ENCODE measurements around the gene PCCA.

DNA sequence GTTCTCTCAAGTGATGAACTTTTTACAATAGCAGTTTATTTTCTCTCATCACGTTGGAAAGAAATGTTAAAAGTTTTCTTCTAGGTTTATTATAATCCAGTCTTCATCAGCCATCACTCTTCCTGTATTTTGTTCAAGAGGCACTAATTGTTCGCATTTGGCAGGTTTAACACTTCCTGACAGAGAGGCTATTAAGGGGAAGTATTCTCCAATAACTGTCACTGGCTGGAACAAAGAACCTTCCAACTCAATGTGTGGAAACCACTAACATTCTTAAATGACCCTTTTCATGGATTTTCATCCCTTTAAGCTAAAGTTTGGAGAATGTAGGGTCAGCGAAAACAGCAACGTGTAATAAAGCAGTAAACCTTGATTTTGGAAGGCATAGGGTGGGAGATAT is 145.1 kb downstream of the PCCA start:
- TF ChIP-seq, protein P1, sequence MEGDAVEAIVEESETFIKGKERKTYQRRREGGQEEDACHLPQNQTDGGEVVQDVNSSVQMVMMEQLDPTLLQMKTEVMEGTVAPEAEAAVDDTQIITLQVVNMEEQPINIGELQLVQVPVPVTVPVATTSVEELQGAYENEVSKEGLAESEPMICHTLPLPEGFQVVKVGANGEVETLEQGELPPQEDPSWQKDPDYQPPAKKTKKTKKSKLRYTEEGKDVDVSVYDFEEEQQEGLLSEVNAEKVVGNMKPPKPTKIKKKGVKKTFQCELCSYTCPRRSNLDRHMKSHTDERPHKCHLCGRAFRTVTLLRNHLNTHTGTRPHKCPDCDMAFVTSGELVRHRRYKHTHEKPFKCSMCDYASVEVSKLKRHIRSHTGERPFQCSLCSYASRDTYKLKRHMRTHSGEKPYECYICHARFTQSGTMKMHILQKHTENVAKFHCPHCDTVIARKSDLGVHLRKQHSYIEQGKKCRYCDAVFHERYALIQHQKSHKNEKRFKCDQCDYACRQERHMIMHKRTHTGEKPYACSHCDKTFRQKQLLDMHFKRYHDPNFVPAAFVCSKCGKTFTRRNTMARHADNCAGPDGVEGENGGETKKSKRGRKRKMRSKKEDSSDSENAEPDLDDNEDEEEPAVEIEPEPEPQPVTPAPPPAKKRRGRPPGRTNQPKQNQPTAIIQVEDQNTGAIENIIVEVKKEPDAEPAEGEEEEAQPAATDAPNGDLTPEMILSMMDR (IDR thresholded peaks at IDR 0.05): no peak
- TF ChIP-seq POLR2AphosphoS5 (IDR thresholded peaks at IDR 0.05): no peak

Measured in breast epithelium (tissue), 3 donors.